Lung microvascular endothelial cell (primary cell): ENCODE measurements around the gene SCCPDH. TPM values are rescaled to one million over a fixed set of nuclear protein-coding genes. Genes with fewer than 3 reads are reported as not detected.
"Not testable (repeated sequence)": the region's sequence is repeated elsewhere in the genome, so short reads cannot be mapped to it uniquely, and the experiment has no call there.

Source experiments
- DNase-seq, 2 donors: peaks; one replicate each; pipeline versions ENCODE4 v3.0.0 to v3.0.0-alpha.2; 2010; ENCODE audit warnings: low read depth in 2 of 2
- total RNA-seq: library from RNA; depleted of rRNA; stranded (reverse); fragments of >200 nt; gene quantifications from 2 replicates; pipeline ENCODE4 v1.2.1, GENCODE V29; 2014

SCCPDH gene
- total RNA-seq, 1 donor from 2014 or later: 39.9 TPM

DNA sequence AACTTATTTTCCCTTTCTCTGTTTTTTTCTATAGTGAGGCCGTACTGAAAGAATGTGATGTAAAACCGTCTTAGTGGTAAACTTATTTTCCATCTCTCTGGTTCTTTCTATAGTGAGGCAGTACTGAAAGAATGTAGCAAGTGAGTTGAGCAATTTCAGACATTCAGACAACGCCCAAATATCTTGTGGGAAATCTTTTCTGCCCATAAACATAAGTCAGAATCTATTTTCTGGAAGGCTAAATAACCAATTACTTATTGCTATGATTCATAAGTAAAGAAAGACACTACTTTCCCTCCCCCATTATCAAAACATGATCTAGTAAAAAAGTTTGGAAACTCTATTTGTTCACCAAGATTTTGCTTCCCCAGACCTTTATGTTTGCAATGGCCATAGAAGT lies 18.8 kb upstream of the SCCPDH start:
- peak in 1 of 2 donors; percentile 25 for DNase-seq

DNA sequence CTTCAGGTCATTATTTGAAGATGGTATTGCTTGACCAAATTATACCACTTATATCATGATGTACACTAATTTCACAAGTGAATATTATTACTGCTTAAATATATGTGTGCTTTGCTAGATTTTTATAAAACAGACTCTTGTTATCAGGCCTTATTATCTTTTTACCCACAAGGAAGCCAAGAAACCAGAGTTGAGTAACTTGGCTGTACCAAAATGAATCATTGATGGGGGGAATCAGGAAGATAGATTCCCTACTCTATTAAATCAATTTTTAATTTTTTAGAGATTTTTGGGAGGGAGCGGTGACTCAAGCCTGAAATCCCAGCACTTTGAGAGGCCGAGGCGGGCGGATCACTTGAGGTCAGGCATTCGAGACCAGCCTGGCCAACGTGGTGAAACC lies 16.0 kb upstream of the SCCPDH start:
- no peak for DNase-seq

DNA sequence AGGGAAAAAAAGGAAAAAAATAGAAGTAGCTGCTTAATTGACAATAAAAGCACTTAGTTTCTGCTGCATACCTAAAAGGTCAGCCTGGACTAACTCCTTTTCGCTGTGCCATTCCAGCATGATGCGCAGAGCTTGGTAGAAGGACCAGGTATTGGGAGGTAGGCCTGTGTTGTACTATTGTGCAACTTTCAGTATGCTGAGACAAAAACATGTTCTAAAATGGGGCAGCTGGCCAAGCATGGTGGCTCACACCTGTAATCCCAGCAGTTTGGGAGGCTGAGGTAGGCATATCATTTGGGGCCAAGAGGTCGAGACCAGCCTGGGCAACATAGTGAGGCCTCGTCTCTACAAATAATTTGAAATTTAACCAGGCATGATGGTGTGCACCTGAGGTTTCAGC lies 15.0 kb upstream of the SCCPDH start:
- no peak for DNase-seq

DNA sequence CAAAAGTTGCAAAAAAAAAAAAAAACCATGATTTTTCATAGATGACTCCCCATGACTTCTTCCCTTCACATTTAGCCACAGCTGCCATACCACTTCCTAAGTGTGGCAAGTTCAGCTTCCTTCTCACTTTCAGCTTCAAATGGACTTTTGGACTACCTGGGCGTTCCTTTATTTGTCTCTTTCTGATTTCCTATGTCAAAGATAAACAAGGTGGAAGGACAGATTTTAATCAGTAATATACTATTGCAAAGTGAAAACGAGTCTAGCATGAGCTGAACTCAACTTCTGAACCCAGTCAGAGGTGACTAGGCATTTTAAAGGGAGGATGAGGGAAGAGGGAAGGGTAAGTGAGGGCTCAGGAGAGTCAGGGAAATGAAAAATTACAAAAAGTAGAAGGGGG lies 14.4 kb upstream of the SCCPDH start:
- DNase-seq: no peak

DNA sequence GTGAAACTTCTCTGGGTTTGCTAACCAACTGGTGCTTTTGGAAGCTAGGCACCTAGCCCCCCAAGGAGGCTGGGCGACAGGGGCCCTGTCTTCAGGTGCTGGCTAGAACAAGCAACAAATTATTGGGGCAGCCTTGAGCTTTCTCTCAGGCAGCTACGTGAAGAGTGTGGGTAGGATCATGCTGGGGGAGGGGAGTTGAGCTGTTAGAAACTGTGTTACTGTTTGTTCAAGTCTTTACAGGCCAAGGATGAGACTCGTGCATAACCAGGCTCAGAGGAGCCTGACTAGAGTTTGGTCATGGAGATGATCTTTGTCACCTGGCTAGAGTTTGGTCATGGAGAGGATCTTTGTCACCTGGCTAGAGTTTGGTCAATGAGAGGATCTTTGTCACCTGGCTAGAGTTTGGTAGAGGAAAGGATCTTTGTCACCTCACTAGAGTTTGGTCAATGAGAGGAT lies 12.6 kb upstream of the SCCPDH start:
- no peak for DNase-seq

DNA sequence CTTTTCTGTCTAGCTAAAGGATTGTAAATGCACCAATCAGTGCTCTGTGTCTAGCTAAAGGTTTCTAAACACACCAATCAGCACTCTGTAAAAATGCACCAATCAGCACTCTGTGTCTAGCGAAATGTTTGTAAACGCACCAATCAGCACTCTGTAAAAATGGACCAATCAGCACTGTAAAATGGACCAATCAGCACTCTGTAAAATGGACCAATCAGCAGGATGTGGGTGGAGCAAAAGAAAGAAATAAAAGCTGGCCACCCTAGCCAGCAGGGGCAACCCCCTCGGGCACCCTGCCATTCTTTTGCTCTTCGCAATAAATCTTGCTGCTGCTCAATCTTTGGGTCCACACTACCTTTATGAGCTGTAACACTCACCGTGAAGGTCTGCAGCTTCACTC lies 11.8 kb upstream of the SCCPDH start:
- DNase-seq: not testable (repeated sequence)

DNA sequence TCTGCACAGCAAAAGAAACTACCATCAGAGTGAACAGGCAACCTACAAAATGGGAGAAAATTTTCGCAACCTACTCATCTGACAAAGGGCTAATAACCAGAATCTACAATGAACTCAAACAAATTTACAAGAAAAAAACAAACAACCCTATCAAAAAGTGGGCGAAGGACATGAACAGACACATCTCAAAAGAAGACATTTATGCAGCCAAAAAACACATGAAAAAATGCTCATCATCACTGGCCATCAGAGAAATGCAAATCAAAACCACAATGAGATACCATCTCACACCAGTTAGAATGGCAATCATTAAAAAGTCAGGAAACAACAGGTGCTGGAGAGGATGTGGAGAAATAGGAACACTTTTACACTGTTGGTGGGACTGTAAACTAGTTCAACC lies 4.8 kb upstream of the SCCPDH start:
- not testable (repeated sequence) for DNase-seq

DNA sequence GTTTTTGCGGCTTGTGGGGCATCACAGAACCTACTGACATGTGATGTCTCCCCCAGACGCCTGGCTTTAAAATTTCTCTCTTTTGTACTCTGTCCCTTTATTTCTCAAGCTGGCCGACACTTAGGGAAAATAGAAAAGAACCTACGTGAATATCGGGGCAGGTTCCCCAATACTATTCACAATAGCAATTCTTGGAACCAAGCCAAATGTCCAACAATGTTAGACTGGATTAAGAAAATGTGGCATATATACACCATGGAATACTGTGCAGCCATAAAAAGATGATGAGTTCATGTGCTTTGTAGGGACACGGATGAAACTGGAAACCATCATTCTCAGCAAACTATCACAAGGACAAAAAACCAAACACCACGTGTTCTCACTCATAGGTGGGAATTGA lies 3.4 kb upstream of the SCCPDH start:
- DNase-seq: not testable (repeated sequence)

DNA sequence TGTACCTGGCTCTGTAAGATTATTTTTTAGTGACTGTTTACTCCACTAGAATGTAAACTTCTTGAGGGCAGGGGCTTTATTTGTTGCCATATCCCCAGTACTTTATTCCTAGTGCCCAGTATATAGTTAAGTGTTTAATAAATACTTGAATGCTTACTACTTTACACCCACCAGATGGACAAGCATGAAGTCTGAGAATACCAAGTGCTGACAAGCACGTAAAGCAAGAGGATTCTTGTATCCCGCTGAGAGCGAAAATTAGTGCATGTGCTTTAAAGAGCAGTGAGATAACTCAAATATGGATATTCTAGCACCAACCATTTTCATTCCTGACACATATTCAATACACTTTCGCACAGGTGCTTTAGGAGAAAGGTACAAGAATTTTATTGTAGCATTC lies 1.5 kb upstream of the SCCPDH start:
- DNase-seq: no peak

DNA sequence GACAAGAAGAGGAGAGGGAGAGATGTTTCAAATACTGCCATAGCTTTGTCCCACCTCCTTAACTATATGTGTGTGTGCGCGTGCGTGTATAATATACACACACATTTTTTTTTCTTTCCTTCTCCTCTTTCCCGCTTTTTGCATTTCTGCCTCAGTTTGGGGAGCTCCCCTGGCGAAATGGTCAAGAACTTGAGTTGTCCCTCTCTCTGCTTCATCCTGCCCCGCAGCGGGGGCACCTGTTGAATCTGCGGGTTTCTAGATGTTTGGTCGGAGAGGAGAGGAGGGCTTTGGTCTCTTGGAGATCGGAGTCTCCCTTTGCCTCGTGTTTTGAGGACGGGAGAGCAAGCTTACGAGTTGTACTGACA lies 504 bp downstream of the SCCPDH start:
- peak; percentile 44 to 52 for DNase-seq

DNA sequence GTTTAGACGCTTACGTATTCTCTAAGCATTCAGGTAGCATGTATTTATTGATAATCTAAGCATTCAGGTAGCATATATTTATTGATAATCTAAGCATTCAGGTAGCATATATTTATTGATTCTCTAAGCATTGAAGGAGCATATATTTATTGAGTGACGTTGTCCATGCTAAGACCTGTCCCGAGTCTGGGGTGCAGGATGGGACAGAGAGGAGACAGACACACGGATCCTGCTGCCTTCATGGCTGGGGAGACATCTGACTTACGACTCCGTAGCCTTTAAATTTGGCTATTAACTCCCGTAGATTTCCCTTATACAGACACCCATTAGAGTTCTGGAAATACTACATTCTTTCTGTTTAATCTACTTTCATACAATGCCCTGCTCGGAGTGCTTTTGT lies 982 bp downstream of the SCCPDH start:
- DNase-seq: no peak

DNA sequence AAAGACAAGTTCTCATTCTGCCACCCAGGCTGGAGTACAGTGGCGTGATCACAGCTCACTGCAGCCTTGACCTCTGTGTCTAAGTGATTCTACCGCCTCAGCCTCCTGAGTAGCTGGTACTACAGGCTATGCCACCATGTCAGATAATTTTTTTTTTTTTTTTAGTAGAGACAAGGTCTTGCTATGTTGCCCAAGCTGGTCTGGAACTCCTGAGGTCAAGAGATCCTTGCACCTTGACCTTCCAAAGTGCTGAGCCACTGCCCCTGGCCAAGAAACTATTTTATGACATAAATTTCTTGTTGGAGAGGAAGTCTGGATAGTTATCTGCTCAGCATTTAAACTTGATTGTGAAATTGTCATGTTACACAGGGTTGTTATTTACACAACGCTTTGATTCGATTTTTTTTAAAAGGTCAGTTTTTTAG lies 2.1 kb downstream of the SCCPDH start:
- no peak for DNase-seq

DNA sequence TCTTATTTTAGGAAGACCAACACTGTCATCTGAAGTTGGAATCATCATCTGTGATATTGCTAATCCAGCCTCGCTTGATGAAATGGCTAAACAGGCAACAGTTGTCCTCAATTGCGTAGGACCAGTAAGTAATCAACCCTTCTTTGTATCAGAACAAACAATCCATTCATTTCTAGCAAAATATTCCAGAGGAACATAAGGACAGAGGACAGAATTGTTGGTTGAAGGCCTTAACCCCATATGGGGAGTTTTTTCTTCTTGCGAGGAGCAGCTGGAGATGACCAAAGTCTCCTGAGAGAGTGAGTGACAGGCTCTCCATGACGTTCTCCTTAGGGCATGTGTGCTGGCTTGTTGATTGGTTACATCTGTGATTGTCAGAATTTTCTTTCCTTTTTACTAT lies 2.7 kb downstream of the SCCPDH start:
- no peak for DNase-seq

DNA sequence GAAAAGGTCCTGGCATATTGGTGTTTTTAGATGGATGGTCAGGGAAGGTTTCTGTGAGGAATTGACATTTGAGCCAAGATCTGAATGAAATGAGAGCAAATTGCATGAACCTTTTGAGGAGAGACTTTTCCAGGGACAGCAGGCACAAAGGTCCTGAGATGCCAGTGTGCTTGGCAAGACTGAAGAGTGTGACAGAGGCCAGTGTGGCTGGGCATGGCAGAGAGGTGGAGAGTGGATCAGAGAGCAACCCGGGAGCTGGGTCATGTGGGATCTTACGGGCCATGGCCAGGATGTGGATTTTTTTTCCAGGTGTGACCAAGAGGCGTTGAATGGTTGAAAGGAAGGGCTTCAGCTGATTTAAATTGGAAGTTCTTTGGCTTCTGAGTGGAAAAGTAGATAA lies 3.4 kb downstream of the SCCPDH start:
- DNase-seq: no peak

DNA sequence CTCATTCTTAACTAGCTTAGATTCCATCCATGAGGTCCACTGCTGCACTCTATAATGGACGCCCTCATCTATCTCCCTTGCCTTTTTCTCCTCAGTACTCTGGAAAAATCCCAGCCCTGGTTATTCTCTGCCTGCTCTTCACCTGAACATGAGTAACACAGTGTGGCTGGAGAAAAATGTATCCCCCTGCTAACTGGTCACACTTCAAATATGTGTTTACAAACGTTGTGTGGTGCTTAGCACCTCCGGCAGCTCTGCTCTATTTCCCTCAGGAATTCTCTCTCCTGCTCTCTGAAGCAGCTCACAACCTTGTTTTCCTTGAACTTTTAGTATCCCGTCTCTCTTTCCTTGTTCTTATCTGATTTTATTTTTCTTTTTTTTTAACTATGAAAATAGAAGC lies 4.1 kb downstream of the SCCPDH start:
- no peak for DNase-seq

DNA sequence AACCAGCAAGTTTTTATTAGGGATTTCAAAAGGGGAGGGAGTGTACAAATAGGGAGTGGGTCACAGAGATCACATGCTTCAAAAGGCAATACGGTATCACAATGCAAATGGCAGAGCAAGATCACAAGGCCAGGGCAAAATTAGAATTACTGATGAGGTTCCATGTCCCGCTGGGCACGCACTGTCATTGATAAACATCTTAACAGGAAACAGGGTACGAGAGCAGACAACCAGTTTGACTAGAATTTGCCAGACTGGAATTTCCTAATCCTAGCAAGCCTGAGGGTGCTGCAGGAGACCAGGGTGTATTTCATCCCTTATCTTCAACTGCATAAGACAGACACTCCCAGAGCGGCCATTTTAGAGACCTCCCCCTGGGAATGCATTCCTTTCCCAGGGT lies 4.8 kb downstream of the SCCPDH start:
- DNase-seq: not testable (repeated sequence)

DNA sequence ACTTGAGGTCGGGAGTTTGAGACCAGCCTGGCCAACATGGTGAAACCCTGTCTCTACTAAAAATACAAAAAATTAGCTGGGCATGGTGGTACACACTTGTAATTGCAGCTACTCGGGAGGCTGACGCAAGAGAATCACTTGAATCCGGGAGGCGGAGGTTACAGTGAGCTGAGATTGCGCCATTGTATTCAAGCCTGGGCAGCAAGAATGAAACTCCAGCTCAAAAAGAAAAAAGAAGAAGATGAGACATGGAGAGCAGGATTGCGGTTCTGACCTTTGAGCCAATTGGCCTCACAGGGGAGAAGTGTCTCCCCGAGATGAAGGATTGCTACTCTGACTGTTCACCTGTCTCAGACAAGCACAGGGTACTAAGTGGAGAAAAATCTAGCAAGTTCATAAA lies 6.6 kb downstream of the SCCPDH start:
- no peak for DNase-seq

DNA sequence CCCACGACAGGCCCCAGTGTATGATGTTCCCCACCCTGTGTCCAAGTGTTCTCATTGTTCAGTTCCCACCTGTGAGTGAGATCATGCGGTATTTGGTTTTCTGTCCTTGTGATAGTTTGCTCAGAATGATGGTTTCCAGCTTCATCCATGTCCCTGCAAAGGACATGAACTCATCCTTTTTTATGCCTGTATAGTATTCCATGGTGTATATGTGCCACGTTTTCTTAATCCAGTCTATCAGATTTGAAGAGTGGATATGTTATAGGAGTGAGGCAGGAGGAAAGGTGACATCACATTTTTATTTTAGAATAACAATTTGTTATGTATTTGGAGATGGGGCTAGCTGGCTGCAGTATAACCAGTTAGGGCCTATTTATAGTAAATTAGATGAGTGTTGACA lies 7.7 kb downstream of the SCCPDH start:
- not testable (repeated sequence) for DNase-seq

DNA sequence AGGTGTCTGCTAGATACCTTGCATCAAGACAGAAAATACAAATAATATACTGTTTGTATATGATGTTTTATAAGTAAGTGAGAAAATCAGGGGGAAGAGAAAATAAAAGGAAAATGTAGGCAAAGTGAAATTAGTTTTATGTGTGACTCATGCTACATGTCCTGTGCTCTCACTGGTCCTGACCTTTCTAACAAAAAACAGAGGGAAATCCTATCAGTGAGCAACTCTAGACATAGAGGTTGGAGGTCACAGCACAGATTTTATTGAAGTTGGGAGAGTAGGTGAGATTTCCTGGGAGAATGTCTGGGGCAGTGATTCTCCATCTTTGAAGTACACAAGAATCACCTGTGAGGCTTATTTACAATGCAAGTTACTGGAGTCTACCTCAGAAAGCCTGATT lies 9.5 kb downstream of the SCCPDH start:
- DNase-seq: peak; percentile 52 to 59

DNA sequence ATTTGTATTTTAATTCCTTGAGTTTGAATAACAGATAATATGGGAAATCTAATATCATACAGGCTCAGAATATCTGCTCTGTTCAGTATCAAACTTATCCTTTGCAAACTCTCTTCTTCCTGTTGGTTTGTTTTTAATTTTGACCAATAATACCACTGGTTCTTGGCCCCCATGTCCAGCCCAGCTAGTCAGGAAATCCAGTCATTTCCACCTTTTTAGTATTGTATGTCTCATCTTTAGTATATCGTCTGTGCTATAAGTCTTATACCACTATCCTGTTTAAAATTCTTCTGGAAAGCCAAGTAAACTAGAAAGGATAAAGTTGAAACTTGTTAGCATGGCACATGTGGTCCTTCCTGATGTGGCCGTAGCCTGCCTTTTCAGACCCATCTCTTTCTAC lies 10.7 kb downstream of the SCCPDH start:
- DNase-seq: peak; percentile 66 to 78

DNA sequence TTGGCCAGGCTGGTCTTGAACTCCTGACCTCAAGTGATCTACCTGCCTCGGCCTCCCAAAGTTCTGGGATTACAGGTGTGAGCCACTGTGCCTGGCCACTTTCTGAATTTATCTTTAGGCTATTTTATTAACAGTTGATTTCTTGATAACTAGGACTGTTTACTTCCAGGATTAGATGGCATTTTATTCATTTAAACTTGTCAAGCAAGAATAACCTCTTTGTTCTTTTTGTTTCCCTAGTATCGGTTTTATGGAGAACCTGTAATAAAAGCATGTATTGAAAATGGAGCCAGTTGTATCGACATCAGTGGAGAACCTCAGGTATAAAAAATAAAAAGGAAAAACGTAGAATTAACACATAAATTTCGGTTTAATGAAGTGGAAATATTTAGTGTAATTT lies 11.5 kb downstream of the SCCPDH start:
- DNase-seq: no peak

DNA sequence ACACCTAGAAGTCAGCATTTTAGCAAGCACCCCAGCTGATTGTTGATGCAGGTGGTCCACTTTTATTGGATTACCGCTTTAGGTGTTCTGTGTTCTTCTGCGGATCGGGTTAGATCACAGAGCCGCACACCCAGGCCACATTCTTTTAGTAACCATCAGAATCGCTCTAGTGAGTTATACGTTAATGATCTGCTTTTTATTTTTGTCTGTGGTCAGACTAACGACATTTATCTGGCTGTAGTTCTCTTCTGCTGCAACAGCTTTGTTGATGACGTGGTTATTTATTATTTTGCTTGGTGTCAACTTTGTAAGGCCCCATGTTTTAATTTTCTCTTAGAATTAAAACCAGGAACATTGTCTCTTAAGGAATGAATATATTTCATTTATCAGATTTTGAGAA lies 18.2 kb downstream of the SCCPDH start:
- no peak for DNase-seq

DNA sequence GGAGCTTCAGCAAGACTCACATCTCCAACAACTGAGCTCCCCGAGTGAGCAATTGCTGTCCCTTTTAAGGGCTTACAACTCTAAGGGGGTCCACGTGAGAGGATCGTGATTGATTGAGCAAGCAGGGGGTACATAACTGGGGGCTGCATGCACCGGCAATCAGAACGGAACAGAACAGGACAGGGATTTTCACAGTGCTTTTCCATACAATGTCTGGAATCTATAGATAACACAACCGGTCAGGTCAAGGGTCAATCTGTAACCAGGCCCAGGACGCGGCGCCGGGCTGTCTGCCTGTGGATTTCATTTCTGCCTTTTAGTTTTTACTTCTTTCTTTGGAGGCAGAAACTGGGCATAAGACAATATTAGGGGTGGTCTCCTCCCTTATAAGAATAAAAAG lies 21.9 kb downstream of the SCCPDH start:
- DNase-seq: not testable (repeated sequence)

DNA sequence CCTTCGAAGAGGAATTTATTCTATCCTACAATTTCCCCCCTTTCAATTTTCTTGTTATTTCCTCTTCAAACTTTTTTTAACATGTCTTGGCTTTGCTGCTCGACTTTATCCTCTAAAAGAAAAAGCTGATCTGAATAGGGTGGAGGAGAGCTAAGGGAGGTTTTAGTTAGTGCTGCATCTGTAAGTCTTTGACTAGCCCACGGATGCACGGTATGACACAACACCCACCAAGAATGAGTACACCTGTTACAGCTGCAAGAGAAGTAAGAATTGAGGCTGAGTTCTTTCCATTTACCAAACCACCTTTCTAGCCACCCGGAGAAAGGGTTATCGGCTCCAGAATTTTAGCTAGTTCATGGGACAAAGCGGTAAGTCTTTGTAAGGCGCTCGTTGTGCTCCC lies 23.8 kb downstream of the SCCPDH start:
- DNase-seq: no peak

DNA sequence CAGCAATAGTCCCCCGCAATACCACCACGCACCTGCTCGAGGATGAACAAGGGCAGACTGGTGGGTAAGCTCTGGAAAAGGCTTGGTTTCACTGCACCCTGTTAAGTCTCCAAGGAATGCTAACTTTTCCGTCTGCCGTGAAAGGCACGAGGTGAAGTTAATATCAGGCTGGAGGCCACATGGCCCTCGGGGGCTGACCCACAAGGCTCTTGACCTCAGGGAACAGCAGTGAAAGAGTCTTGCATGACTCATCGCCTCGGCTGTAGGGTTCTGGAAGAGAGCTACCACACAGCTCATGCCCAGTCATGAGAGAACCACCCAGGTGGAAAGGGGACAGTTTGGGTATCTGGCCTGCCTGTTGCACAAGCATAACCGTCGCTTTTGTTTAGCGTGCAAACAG lies 24.7 kb downstream of the SCCPDH start:
- no peak for DNase-seq
